HepG2 (cell line): ENCODE data around the gene NOXA1. TPM values are rescaled to one million over a fixed set of nuclear protein-coding genes. Genes with fewer than 3 reads are reported as not detected.

Experiments
- FOSL2 ChIP-seq: sonication (generic); formaldehyde crosslinking; IDR thresholded peaks from 2 replicates; pipeline ENCODE4 v1.4.0; 2020; ENCODE audit warnings: missing genetic modification reagents
- HOXA3 ChIP-seq: sonication (generic); formaldehyde crosslinking; IDR thresholded peaks from 2 replicates; pipeline ENCODE4 v1.5.0; 2020; ENCODE audit warnings: missing genetic modification reagents
- KAT8 ChIP-seq: IDR thresholded peaks from 2 replicates; pipeline ENCODE4 v1.6.1; 2016; ENCODE audit warnings: missing genetic modification reagents, missing compliant biosample characterization
- ZEB1 ChIP-seq: IDR thresholded peaks from 2 replicates; pipeline ENCODE4 v1.6.1; 2012; ENCODE audit warnings: mild to moderate bottlenecking, low read depth, inconsistent platforms; ENCODE audit not compliant: insufficient replicate concordance
- ZNF121 ChIP-seq: sonication (generic); formaldehyde crosslinking; IDR thresholded peaks from 2 replicates; pipeline ENCODE4 v1.5.0; 2020; ENCODE audit warnings: mild to moderate bottlenecking, missing genetic modification reagents
- polyA plus RNA-seq, 8 experiments: library from polyadenylated mRNA; depleted of rRNA in 3 of 8; stranded (reverse) in 7 of 8; unstranded in 1 of 8; fragments of >200 nt; fragmentation: Illumina TruSeq in 4 of 8; extraction: Trizol in 4 of 8; gene quantifications; 2 replicates each; pipeline versions ENCODE4 v1.2.1 to v1.2.3, GENCODE V29; 2011 to 2016; ENCODE audit warnings: low read depth in 4 of 8, missing spikeins in 1 of 8, mixed read lengths in 1 of 8; ENCODE audit not compliant: insufficient read depth in 1 of 8
- total RNA-seq, 5 experiments: library from RNA; depleted of rRNA; stranded (reverse); fragments of >200 nt; fragmentation: Illumina TruSeq; extraction: Trizol; gene quantifications; 2 replicates each; pipeline ENCODE4 v1.2.3, GENCODE V29; 2016; ENCODE audit warnings: low read depth in 1 of 5
- TF ChIP-seq, protein P1 (sequence below): sonication (generic); formaldehyde crosslinking; IDR thresholded peaks from 2 replicates; pipeline ENCODE4 v1.8.0; 2022; ENCODE audit warnings: missing genetic modification reagents, mild to moderate bottlenecking, moderate library complexity, borderline replicate concordance
- TF ChIP-seq, protein P2 (sequence below): sonication (generic); formaldehyde crosslinking; IDR thresholded peaks from 2 replicates; pipeline ENCODE4 v1.4.0; 2020; ENCODE audit warnings: missing genetic modification reagents, mild to moderate bottlenecking, borderline replicate concordance
- TF ChIP-seq, protein P3 (sequence below), 2 experiments: sonication (generic) in 1 of 2; formaldehyde crosslinking in 1 of 2; IDR thresholded peaks; 2 replicates each; pipeline versions ENCODE4 v1.4.0 to v1.6.1; 2018 to 2020; ENCODE audit warnings: missing genetic modification reagents in 2 of 2, borderline replicate concordance in 1 of 2, low read depth in 1 of 2, mild to moderate bottlenecking in 1 of 2, missing biosample characterization in 1 of 2
- TF ChIP-seq, protein P4 (sequence below): sonication (generic); formaldehyde crosslinking; conservative IDR thresholded peaks from 2 replicates; pipeline ENCODE4 v1.8.0; 2022; ENCODE audit warnings: low read depth, missing genetic modification reagents
- TF ChIP-seq, protein P5 (sequence below), 2 experiments: fragments of 450-650 bp in 1 of 2; sonication (generic) in 1 of 2; formaldehyde crosslinking in 1 of 2; IDR thresholded peaks; 2 replicates each; pipeline versions ENCODE4 v1.6.1 to v1.8.0; 2016 to 2022; ENCODE audit warnings: antibody characterized with exemption in 1 of 2, mild to moderate bottlenecking in 1 of 2, missing genetic modification reagents in 1 of 2

NOXA1 gene
- total and polyA plus RNA-seq, 2 of the 13 experiments (the other 11 are each of a cell fraction or from before 2014, with no cell fraction given): 0.78 to 1.2 TPM

DNA sequence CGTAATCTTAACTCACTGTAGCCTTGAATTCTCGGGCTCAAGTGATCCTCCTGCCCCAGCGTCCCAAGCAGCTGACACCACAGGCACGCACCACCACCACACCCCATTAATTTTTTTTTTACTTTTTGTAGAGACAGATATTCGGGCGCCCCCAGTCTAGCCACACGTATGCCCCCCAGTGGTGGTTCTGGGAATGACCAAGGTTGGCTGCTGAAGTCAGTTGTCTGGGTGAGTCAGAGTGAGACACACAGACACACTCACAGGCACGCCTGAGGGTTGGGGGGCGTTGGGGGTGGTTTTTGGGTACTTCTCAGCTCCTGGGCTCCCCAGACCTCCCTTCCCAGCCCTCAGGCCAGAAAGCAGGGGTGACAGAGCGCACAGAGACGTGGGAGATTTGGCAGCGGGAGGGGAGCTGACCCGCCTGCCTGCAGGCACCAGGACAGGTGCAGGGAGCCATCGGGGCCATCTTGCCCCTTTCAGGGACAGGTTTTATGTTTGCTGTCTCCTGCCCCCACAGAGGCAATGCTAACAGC lies 22.1 kb downstream of the NOXA1 start (continued):
- TF ChIP-seq, protein P1, sequence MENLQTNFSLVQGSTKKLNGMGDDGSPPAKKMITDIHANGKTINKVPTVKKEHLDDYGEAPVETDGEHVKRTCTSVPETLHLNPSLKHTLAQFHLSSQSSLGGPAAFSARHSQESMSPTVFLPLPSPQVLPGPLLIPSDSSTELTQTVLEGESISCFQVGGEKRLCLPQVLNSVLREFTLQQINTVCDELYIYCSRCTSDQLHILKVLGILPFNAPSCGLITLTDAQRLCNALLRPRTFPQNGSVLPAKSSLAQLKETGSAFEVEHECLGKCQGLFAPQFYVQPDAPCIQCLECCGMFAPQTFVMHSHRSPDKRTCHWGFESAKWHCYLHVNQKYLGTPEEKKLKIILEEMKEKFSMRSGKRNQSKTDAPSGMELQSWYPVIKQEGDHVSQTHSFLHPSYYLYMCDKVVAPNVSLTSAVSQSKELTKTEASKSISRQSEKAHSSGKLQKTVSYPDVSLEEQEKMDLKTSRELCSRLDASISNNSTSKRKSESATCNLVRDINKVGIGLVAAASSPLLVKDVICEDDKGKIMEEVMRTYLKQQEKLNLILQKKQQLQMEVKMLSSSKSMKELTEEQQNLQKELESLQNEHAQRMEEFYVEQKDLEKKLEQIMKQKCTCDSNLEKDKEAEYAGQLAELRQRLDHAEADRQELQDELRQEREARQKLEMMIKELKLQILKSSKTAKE (CRISPR knock-in tag): no peak
- TF ChIP-seq, protein P2, sequence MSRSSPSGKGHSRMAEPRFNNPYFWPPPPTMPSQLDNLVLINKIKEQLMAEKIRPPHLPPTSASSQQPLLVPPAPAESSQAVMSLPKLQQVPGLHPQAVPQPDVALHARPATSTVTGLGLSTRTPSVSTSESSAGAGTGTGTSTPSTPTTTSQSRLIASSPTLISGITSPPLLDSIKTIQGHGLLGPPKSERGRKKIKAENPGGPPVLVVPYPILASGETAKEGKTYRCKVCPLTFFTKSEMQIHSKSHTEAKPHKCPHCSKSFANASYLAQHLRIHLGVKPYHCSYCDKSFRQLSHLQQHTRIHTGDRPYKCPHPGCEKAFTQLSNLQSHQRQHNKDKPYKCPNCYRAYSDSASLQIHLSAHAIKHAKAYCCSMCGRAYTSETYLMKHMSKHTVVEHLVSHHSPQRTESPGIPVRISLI (CRISPR knock-in tag): peak; percentile 85
- TF ChIP-seq, protein P3, sequence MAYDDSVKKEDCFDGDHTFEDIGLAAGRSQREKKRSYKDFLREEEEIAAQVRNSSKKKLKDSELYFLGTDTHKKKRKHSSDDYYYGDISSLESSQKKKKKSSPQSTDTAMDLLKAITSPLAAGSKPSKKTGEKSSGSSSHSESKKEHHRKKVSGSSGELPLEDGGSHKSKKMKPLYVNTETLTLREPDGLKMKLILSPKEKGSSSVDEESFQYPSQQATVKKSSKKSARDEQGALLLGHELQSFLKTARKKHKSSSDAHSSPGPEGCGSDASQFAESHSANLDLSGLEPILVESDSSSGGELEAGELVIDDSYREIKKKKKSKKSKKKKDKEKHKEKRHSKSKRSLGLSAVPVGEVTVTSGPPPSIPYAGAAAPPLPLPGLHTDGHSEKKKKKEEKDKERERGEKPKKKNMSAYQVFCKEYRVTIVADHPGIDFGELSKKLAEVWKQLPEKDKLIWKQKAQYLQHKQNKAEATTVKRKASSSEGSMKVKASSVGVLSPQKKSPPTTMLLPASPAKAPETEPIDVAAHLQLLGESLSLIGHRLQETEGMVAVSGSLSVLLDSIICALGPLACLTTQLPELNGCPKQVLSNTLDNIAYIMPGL (CRISPR knock-in tag; IDR thresholded peaks at IDR 0.05; ENCODE audit: borderline replicate concordance in 1 of 2, low read depth in 1 of 2): peak; percentile 29 to 50; a peak in 1 of 4 replicates
- TF ChIP-seq KAT8 (CRISPR knock-in tag): 0 out of 2 replicates have a peak, but pooled peaks have one; percentile 13
- TF ChIP-seq, protein P4, sequence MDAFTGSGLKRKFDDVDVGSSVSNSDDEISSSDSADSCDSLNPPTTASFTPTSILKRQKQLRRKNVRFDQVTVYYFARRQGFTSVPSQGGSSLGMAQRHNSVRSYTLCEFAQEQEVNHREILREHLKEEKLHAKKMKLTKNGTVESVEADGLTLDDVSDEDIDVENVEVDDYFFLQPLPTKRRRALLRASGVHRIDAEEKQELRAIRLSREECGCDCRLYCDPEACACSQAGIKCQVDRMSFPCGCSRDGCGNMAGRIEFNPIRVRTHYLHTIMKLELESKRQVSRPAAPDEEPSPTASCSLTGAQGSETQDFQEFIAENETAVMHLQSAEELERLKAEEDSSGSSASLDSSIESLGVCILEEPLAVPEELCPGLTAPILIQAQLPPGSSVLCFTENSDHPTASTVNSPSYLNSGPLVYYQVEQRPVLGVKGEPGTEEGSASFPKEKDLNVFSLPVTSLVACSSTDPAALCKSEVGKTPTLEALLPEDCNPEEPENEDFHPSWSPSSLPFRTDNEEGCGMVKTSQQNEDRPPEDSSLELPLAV (CRISPR knock-in tag): no peak
- TF ChIP-seq, protein P5, sequence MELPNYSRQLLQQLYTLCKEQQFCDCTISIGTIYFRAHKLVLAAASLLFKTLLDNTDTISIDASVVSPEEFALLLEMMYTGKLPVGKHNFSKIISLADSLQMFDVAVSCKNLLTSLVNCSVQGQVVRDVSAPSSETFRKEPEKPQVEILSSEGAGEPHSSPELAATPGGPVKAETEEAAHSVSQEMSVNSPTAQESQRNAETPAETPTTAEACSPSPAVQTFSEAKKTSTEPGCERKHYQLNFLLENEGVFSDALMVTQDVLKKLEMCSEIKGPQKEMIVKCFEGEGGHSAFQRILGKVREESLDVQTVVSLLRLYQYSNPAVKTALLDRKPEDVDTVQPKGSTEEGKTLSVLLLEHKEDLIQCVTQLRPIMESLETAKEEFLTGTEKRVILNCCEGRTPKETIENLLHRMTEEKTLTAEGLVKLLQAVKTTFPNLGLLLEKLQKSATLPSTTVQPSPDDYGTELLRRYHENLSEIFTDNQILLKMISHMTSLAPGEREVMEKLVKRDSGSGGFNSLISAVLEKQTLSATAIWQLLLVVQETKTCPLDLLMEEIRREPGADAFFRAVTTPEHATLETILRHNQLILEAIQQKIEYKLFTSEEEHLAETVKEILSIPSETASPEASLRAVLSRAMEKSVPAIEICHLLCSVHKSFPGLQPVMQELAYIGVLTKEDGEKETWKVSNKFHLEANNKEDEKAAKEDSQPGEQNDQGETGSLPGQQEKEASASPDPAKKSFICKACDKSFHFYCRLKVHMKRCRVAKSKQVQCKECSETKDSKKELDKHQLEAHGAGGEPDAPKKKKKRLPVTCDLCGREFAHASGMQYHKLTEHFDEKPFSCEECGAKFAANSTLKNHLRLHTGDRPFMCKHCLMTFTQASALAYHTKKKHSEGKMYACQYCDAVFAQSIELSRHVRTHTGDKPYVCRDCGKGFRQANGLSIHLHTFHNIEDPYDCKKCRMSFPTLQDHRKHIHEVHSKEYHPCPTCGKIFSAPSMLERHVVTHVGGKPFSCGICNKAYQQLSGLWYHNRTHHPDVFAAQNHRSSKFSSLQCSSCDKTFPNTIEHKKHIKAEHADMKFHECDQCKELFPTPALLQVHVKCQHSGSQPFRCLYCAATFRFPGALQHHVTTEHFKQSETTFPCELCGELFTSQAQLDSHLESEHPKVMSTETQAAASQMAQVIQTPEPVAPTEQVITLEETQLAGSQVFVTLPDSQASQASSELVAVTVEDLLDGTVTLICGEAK (IDR thresholded peaks at IDR 0.05): no peak
- TF ChIP-seq, protein P5 (CRISPR knock-in tag; IDR thresholded peaks at IDR 0.05): 0 out of 2 replicates have a peak, but pooled peaks have one; percentile 11
- TF ChIP-seq ZEB1: peak; percentile 54
- TF ChIP-seq HOXA3 (CRISPR knock-in tag): 0 out of 2 replicates have a peak, but pooled peaks have one; percentile 19
- no peak for TF ChIP-seq ZNF121 (CRISPR knock-in tag)
- peak; percentile 71 for TF ChIP-seq FOSL2 (CRISPR knock-in tag)
